GM21786 (cell line): ENCODE data around the gene REEP6.

Source experiments
- ATAC-seq: cut with Tn5 transposase; IDR thresholded peaks from one replicate; pipeline ENCODE4 v1.9.1; 2021; ENCODE audit not compliant: unreplicated experiment

REEP6 gene

DNA sequence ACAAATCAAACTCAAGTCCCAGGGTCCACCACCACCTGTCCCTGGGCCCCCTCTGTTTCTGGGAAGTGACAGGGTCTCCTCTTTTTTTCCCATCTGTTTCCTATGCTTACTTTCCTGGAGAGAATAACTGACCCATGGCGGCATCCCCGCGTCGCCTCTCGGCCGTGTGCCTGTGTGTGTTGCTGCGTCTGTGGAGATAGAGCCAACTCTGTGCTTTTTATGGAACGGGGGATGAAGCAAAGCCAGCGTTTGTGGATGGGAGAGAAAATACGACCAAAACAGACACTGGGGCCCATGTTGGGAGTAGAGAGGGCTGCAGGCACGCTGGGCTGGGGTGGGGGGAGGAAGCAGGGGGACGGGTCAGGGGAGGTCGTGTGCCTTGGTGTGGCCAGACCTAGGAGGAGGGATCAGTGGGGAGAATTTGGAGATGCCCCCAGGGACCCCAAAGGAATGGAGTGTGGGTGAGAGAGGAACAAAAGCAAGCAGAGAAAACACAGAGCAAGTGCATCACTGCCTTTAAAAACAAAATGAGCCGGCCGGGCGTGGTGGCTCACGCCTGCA lies 49.5 kb downstream of the REEP6 start:
- ATAC-seq = no peak
